Omental fat pad (tissue), 4 donors: Measurements from ENCODE around the gene FGD6. TPM values are rescaled to one million over a fixed set of nuclear protein-coding genes. Genes with fewer than 3 reads are reported as not detected.
A peak's percentile ranks its signal among the peaks of the same experiment; 100 is the strongest.
"Not testable (repeated sequence)": the region's sequence is repeated elsewhere in the genome, so short reads cannot be mapped to it uniquely, and the experiment has no call there.

ENCODE experiments used
- ATAC-seq: fragments of 150-250 bp; one replicate; pipeline ENCODE4 v1.9.1; 2016; ENCODE audit warnings: mild to moderate bottlenecking, moderate library complexity; ENCODE audit not compliant: low FRiP score
- DNase-seq: peaks from one replicate; pipeline ENCODE4 v3.0.0-alpha.2; 2019; ENCODE audit warnings: low spot score
- CTCF ChIP-seq, 3 donors: fragments of 450-650 bp; IDR thresholded peaks; one replicate each; pipeline ENCODE4 v1.5.1; 2016 to 2017; ENCODE audit warnings: antibody characterized with exemption in 3 of 3, mild to moderate bottlenecking in 3 of 3, moderate library complexity in 2 of 3
- total RNA-seq, 4 donors: library from RNA; depleted of rRNA; stranded (reverse); fragments of >200 nt; gene quantifications; one replicate each; pipeline ENCODE4 v1.1.0, GENCODE V29; 2016

The FGD6 gene
- total RNA-seq, 4 donors from 2014 or later: 6.6 to 9.6 (median 7.4) TPM

GRCh38 chr12:95102916-95103671 is 114.2 kb downstream of the FGD6 start:
- ATAC-seq (no peak), DNase-seq (no peak)
- TF ChIP-seq CTCF (IDR thresholded peaks at IDR 0.05): no peak

DNA sequence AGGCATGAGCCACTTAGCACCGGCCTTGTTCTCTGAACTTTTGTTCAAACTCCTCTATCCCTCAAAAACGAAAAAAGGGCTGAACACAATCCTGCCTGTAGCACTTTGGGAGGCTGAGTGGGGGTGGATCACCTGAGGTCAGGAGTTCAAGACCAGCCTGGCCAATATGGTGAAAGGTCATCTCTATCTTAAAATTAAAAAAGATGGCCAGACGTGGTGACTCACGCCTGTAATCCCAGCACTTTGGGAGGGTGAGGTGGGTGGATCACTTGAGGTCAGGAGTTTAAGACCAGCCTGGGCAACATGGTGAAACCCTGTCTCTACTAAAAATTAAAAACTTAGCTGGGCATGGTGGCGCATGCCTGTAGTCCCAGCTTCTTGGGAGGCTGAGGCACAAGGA is 115.3 kb downstream of the FGD6 start:
- DNase-seq, ATAC-seq: not testable (repeated sequence)

DNA sequence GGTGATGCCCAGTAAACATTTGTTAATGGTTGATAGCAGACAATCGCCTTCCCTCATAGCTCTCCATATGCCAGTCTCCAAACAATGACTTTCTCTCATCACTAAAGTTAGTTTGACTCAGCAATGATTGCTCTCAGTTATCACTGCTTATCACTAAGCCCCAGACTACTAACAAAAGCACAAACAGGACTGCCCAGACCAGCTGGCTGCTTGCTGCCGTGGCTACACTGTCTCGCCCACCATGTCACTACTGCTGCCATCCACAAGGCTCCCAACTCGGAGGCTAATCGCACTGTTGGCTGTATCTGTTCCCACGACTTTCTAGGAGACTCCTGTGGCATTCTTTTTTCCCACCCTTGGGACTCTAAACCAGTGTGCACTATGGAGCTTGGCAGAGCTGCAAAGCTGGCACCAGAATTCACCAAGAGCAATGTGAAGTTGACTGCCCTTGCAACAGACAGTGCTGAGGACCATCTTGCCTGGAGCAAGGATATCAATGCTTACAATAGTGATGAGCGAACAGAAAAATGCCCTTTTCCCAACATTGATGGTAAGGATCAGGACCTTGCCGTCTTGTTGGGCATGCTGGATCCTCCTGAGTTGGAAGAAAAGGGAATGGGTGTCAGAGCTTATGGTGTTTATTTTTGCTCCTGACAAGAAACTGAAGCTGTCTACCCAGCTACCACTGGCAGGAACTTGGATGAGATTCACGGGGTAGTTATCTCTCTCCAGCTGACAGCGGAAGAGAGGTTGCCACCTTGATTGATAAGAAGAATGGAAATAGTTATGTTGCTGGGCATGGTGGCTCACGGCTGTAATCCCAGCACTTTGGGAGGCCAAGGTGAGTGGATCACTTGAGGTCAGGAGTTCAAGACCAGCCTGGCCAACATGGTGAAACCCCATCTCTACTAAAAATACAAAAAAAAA is 116.7 kb downstream of the FGD6 start:
- TF ChIP-seq CTCF (IDR thresholded peaks at IDR 0.05): no peak
- ATAC-seq (no peak), DNase-seq (no peak)

DNA sequence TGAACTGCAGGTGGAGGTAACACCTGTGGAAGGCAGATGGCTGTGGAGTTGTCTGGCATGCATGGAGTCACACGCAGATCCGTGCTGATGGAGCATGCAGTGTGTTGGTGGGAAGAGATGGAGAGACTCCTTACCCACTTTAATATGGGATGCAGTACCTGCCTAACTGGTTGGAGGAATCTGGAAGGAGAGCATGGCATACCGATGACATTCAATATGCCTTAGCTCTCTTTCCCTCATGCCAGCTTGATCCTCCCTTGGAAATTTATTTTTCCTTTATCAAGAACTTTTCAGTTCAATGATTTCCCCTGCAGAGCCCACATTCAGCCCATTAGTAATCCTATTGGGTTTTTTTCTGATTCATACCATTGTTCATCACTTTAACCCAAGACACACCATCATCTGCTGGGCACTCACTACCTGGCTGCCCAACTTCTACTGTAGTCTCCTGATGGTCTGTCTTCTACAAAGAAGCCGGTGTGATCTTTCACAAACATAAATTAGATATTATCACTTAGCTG is 117.9 kb downstream of the FGD6 start:
- TF ChIP-seq CTCF (IDR thresholded peaks at IDR 0.05): no peak

DNA sequence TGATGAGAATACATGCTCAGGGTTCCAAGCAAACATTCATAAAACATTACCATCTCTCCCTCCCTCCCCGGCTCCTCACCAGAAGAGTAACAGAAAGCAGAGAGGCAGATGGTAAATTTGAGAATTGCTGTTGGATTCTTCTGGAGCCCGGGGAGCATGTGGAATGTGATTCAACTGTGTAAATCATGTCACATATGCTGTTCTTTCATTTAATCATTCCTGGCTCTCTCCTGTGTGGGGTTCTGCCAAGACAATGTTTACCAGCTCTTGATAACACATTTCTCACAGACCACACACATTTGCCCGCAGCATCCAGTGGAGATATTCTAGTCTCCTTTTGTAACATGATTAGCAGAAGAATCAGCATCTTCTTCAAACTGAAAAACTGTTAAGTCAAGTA is 120.4 kb downstream of the FGD6 start:
- DNase-seq (no peak), ATAC-seq (peak; percentile 70)
- TF ChIP-seq CTCF (IDR thresholded peaks at IDR 0.05): no peak

More for the DNA sequence above, 117.9 kb downstream of the FGD6 start:
- DNase-seq: no peak
- ATAC-seq: no peak

GRCh38 chr12:95096378-95096777 is 120.9 kb downstream of the FGD6 start:
- ATAC-seq: no peak

GRCh38 chr12:95095866-95096265 is 121.4 kb downstream of the FGD6 start:
- not testable (repeated sequence) for DNase-seq, ATAC-seq

More at GRCh38 chr12:95096378-95096777, 120.9 kb downstream of the FGD6 start:
- no peak for DNase-seq
- no peak for TF ChIP-seq CTCF (IDR thresholded peaks at IDR 0.05)
